DMS114 treated with DMSO at 0.1 percent for 48 hours (cell line): ENCODE results near the gene UCN.
"Not testable (repeated sequence)": the region's sequence is repeated elsewhere in the genome, so short reads cannot be mapped to it uniquely, and the experiment has no call there.

Source experiments
- DNase-seq: peaks from one replicate; lab custom pipeline; 2025; ENCODE audit not compliant: unreplicated experiment; lab: John Stamatoyannopoulos, UW

Gene UCN, protein sequence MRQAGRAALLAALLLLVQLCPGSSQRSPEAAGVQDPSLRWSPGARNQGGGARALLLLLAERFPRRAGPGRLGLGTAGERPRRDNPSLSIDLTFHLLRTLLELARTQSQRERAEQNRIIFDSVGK

GRCh38 chr2:27308359-27308881 lies at the start of gene UCN:
UCN (minus strand) TSS chr2:27308445; CDS start chr2:27307895, 550 bp downstream.
- DNase-seq: no peak

DNA sequence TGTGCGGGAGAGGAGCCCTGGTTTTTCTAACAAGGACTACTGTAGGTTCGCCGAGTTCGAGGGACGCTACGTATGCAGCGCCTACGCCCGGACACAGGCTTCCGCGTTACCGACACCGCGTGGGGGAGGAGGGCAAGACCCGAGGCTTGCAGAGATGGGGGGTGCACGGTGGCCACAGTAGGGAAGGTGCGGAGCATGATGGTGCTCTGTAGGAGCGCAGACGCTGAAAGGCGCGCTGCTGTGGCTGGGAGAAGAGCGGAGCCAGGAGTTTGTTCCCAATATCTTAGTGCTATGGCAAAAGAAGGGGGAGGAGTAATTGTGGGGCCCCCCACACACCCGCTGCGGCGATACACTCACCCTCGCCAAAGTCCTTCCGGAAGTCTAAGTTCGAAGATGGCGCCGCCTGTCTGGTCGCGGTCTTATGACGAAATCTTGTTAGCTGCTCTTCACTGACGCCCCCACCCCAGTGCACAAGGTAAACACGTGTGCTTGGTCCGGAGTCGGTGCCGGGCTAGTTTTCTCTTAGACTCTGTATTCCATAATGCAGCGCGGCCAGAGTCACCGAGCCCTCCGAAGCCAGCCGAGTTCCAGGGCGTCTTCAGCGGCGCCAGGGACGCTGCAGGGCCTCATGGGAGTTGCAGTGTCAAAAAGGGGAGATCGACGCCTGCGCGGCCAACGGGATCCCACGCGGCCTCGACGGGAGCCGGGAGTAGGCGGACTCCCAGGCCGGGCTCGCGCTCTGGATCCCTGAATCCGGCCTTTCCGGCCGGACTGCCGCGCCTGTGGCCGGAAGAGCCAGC lies 48.3 kb upstream of the UCN start, which contains the start of gene GTF3C2:
Gene GTF3C2, minus strand, starts transcription at position 383 of the 800 bp plus-strand sequence. CDS start 13,210 bp downstream, outside the sequence.
- DNase-seq: peak; percentile 95

DNA sequence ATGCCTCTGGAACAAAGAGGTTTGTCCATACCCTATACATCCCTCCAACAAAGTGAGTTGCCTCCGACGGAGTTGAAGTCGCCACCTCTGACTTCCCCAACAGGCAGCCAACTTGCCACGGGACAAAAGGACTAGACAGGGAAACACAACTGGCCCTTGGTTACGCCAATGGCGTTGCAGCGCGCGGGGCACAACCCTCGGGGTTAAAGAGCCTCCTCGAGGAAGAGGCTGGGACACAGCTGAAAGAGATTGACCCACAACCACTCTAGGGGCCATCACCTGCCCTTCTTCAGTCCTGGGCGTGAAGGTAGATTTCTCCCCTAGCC lies 47.8 kb upstream of the UCN start:
- no peak for DNase-seq

- DNase-seq: no peak
Measured at GRCh38 chr2:27354597-27354927, 46.3 kb upstream of the UCN start.

- DNase-seq: no peak
Measured at GRCh38 chr2:27353762-27354596, 45.7 kb upstream of the UCN start.

DNA sequence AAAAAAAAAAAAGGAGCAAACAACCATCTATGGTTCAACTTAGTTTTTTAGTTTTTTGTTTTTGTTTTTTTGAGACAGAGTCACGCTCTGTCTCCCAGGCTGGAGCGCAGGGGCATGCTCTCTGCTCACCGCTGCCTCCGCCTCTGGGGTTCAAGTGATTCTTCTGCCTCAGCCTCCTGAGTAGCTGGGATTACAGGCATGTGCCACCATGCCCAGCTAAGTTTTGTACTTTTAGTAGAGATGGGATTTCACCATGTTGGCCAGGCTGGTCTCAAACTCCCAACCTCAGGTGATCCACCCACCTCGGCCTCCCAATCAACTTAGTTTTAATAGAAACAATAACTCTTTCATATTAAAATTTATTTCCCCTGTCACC lies 45.1 kb upstream of the UCN start:
- DNase-seq: not testable (repeated sequence)

- no peak for DNase-seq
Measured at GRCh38 chr2:27351802-27352598, 43.8 kb upstream of the UCN start.

DNA sequence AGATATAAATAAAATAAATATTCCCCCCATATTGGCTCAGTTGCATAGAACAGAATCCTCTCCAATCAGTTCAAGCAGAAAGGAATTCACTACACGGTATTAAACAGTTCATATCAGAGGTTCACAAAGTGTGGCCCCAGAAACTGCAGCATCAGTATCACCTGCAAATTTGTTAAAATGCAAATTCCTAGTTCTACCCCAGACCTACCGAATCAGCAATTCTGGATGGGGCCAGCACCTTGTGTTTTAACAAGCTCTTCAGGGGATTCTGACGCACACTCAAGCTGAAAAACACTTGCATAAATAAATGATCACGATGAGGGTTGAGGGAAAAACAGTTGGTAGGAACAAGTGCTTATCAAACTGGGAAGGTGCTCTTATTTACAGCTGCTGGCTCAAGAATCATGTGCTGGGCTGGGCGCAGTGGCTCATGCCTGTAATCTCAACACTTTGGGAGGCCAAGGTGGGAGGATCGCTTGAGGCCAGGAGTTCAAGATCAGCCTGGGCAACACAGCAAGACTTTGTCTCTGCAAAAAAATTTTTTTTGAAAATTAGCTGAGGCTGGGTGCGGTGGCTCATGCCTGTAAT lies 42.0 kb upstream of the UCN start:
- no peak for DNase-seq

DNA sequence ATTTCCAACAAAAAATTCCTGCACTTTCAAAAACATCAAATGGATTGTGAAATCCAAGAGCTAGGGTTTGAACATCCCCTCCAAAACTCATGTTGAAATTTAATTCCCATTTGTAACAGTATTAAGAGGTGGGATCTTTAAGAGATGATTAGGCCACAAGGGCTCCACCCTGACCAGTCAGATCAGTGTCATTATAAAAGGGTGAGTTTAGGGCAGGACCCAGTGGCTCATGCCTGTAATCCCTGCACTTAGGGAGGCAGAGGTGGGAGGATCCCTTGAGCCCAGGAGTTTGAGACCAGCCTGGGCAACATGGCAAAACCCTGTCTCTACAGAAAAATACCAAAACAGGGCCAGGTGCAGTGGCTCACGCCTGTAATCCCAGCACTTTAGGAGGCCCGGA lies 39.4 kb upstream of the UCN start:
- DNase-seq: no peak

- no peak for DNase-seq
Measured at GRCh38 chr2:27336173-27336572, 27.9 kb upstream of the UCN start.

DNA sequence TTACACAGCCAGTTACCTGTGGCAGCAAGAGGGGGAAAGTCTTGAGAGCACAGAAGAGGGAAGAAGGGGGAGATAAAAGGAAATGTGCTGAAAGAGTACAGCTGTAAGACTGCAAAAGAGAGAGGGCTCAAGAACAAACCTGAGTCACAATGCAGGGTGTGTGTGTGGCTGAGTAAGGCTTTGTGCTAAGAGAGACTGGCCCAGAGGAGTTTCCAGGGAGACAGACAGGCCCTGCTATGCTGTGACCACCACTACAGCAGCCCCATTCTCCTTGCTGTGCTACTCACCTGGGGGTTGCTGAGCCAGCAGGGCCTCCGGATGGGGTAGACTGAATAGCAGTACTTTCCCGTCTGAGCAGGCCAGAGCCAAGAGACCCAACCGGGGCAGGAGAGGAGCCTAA lies 27.1 kb upstream of the UCN start:
- no peak for DNase-seq

- DNase-seq: no peak
Measured at GRCh38 chr2:27324720-27325119, 16.5 kb upstream of the UCN start.

DNA sequence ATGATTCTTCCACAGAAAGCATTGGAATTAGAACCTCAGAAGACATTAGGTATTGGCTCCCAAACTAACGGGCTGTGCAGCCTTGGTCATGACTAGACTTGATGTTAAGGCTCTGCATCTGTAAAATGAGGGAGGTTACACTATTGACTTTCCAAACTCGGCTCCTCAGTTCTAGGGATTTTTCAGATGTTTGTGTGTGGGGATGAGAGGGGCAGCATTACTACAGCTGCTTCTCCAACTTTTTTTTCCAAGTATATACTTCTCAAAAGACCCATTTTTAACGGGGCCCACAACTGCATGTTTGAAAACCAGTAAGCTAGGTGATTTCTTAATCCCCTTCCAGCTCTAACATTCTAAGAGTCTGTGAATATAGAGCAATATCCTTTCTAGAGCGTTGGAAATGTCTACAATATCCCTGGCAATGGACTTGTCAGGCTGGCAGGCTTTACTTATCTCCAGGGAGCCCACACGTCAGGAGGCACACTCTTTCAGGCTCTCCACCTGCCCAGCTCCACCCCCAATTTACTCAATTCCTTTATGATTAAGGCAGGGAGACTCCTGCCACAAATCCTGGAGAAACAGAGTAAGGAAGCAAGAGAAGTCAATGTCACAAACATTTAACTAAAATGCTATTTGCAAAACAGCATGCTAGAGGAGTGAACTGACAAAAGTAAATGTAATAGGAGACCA lies 15.5 kb upstream of the UCN start:
- DNase-seq: no peak

DNA sequence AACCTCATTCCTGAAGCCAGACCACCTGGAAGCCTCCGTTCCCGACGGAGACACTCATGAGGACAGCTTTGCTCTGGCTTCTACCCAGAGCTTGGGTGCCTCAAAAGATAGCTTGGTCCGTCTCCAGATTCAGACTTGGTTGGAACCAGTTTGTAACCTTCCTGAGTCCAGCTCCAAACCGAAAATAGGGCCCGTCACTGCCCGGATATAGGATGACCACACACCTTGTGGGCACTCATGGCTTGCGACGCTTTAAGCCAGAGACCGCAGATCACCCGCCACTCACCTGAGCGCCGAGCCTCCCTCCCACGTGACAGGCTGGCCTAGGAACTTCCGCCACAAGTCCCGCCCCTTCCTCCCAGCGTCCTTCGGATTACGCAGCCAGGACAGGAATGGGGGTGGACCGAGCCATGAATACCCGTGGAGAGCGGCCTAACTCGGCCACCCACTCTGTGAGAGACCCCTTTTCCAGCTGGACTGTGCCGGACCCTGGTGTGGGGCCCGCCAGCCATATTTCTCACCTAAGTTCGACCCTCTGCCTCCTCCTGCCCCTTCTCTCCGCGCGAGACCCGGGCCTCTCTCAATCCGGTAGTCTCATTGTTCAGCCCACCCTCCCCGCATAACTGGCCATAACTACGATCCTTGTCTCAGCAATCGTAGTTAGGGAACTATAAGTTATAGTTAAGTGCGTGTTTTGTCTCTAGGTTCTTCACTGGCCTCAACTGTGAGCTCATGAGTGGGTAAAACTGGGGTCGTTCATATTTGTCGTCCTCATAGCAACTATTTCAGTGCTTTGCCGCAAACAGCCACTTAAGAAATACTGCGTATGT lies 14.7 kb upstream of the UCN start, which contains the start of gene MPV17:
Gene MPV17, minus strand, starts transcription at position 332 of the 830 bp plus-strand sequence. CDS start 580 bp downstream, outside the sequence.
- DNase-seq: peak; percentile 81

GRCh38 chr2:27322301-27322765 lies 14.1 kb upstream of the UCN start:
- no peak for DNase-seq

DNA sequence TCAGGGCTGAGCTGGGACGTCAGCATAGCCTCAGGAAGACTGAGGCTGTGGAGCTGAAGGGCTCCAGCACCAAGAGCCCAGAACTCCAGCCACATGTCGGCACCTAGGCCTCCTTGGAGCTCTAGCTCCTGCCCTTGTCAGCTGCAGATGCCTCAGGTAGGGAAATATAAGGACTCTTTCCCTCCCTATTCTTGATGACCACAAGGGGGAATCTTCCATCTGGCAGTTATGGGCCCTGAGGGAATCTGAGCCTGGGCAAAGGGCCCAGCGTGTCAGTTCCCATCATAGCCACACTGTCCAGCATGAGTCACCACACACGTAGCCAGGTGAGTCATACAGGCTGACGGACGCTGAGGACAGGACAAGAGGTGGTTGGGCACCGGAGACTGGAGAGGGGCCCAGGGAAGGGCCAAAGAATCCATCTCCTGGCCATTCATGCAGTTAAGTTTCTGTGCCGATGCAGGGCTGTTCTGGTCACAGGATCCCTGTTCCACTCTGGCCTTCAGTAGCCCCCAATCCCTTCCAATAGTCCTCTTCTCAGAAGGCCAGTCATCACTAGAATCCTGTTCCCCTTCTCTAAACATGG lies 12.8 kb upstream of the UCN start:
- DNase-seq: peak; percentile 29

- not testable (repeated sequence) for DNase-seq
Measured at GRCh38 chr2:27319839-27320238, 11.6 kb upstream of the UCN start.

- no peak for DNase-seq
Measured at GRCh38 chr2:27316655-27317412, 8.6 kb upstream of the UCN start.
